GM21717 (cell line): ENCODE results near the gene ACSL1.

ENCODE experiments used
- ATAC-seq: cut with Tn5 transposase; IDR thresholded peaks from one replicate; pipeline ENCODE4 v1.9.1; 2021; ENCODE audit warnings: mild to moderate bottlenecking, moderate library complexity; ENCODE audit not compliant: unreplicated experiment

Gene ACSL1

DNA sequence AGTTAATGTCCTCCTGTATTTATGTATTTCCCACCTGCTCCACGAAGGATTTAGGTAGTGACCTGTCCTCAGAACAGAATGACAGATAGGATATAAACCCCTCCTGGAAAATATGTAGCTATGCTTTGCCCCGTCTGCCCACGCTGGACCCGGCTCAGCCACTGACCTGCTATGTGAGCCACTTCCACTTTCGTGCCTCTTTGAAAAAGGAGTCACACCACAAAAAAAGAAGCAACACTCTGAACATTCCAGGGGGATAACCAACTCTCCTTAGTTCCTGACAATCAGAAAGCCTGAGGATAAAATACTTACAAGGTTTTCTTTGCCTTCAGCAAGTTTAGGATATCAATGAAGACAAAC, 11.1 kb downstream of the ACSL1 start:
- ATAC-seq, result no peak

DNA sequence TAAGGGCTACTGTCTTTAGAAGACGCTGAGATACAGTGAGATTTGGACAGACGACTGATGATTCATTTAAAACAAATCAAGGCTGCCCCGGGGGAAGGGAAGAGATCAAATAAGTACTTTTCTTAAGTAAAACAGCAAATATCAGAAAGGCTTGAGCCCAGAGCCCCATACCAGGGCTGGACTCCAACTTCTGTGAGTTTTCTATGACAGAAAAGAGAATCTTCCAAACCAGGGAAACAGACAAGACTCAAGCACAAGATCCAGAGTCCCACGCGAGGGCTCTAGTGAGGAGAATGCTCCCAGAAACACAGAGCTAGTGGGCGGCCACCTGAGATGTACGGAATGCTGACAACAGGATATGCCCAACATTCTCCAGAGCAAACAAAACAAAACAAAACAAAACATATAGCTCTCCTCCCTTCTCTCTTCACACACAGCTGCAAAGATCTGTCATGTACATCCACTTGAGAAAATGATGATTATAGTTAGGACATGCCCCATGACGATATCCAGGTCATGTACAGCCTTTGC, 13.1 kb downstream of the ACSL1 start:
- ATAC-seq, result no peak

DNA sequence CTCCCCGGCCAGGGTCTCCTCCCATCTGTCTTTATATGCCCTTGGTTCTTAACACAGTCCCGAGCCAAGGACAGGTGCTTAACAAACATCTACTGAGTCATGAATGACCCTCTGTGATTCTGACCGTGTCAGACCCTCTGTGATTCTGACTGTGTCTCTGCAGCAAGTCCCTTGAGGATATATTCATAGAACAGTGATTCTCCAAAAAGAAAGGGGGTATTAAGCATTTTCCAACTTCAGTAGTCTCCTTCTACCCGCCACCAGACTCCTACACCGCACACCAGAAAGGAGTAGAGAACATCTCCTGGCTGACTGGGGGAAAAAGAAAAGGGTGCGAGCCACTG, 13.6 kb downstream of the ACSL1 start:
- ATAC-seq, result no peak

DNA sequence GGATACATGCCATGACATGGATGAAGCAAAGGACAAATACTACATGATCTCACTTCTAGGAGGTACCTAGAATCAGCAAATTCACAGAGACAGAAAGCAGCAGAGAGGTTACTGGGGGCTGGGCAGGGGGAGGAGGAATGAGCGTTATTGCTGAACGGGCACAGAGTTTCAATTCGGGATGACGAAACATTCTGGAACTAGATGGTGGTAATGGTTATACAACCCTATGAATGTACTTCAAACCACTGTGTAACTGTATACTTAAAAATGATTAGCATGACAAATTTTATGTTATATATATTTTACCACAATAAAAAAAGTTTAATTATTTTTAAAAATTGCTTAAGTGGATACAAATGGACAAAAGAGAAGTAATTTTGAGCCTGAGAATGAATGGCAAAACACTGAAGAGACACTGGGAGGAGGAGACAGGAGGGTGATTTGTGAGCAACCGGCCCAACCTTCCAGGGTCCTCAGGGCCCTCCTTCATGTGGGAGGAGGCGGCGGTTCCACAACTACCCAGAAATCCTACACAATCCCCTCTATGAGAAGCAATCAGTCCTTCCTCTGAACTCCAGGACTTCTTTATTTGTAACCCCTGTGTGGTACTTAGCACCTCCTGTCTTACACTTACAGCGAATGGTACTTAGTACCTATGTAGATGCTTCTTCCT, 14.1 kb downstream of the ACSL1 start:
- ATAC-seq, result no peak

DNA sequence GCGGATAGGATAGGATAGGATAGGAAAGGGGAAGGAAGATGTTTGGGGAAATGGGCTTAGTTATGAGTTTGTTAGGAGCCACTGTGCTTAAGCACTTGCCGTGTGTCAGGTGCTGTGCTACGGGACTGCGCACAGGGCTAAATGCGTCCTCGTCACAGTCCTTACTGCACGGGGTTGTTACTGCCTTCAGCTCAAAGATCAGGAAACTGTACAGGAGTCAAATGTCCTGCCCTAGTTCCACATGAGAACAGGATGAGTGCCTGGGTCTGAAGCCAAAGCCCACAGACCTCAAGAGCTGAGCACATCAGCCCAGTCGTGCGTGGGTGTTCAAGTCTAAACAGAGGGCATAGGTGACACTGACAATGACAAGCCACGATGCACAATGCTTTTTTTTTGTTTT, 15.0 kb downstream of the ACSL1 start:
- no peak for ATAC-seq

DNA sequence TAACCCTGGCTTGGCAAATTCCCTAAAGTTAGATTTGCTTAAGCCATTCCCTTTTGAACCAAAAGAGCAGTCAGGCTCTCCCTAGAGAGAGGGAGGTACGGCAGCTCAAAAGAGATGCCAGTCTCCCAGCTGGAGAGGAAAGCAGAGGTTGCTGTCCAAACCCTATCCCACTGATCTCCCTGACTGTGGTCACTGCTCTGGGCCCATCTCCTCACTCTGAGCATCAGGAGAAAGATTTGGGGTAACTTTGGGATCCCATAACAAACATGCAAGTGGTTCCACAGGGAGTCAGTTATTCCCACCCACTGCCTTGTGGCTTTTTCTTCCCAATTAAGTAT, 17.1 kb downstream of the ACSL1 start:
- ATAC-seq, result no peak

DNA sequence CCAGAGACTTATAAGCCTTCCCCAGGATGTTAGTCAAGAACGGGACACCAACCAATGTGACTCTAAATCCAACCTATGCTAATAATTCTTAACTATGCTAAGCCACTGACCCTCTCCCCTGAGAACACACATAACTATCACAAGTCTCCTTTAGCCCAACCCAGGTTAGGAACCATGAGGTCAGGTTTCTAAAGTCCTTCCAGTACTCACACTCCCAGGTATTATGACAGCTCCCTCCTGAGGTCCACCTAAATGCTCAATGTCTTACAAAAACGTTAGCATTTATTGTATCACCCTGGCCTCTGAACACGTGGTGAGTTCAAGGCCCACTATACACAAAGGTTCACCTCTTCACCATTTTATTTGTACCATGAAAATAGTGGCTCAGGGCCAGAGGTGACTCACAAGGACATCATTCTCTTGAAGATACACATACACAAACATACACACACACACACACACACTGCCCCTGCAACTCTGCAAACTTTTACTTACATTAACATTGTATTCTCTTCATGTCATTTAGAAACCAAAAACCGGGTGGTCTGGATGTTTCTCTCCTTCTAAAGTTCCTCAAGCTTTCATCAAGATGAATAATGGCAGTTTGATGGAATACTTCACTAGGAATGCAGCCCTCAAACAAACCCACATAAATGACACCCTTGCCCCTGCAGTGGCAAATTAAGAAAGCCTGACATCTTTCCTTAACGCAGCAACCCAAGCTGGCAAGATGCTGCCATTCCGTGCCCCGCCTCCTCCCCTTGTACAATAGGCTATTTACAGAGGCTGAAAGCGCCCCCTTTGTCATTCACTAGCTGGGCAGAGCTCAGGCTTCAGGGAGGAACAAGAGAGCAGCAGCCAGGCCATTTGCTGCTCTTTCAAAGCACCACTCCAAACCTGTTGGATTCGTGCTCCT, 17.7 kb downstream of the ACSL1 start:
- ATAC-seq, result no peak

DNA sequence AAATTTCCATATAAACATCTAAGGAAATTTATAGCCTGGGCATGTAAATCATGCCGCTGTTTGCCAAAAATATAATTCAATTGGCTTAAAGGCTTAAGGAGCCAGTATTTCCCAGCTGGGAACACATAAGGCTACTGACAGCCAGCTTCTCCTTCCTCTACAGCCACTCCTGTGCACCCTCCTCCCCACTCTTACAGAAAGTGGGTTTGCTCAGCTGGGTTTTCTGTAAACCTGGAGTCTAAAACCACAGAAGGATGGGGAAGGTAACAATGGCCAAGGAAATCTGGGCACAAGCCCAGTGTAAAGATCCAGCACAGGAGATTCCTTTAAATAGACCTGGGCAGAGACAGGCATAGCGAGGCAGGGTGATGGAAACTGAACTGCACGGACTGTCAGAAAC, 18.5 kb downstream of the ACSL1 start:
- ATAC-seq, result no peak

DNA sequence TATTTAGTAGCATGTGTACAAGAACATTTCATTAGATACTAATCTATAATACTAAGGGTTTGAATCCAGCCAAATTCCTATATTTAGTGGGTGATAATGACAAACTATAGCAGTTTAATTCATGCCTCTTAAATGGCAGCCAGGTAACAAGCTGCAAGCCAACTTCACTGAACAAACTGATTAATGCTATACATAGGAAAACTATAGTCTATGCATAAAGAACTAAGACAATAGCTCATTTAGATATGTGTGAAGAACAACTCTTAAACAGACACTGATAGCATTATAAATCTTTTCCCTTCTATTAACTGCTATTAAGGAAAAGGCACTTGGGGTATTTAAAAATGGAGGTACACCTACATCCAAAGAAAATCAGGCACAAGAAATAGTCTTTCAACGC, 19.1 kb downstream of the ACSL1 start:
- ATAC-seq, result no peak

DNA sequence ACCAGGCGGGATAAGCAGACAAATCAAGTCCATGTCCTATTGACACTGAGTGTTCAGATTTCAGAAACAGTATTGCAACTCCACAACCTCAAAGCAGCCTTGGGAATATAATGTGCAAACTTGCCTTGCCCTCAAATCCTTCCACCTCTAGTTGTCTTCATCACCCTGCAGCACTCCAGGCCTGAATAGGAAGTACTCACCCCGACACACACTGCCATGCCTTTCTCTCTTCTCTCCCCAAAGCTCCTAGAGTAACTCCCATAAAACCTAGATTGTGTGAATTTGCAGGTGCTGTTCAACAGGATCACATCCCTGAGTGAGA, 19.6 kb downstream of the ACSL1 start:
- ATAC-seq, result no peak

DNA sequence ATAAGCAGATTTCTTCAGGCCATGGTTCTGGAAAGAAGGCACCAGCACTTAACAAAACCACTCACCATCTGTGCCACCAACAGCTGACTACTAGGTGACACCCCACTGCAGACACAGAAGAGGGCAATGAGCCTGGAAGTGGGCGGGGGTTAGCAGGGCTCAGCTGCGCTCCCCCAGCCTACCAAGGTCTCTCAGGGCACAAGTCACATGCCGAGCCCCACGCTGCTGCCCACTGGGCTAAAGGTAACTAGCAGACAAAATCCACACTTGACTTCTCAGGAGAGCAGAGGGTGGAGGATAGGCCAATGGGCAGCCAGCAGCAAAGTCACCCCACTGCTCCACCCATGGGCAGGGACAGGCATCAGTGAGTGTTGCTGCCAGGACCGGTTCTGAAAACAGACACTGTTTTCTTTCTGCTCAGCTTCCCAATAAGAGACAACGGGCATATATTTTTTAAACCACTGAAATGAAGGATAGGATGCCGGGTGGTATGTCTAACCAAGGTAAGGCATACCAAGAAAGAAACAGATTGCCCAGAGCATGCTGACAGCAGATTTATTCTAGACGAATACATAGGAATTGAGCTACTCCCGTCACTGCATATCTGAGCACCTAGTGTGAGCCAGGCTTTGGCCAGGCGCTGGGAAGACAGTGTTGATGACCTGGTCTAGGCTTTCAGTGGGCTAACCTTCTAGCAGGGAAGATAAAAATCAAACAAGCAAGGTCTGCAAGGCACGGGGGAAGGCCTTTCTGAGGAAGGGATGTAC, 20.1 kb downstream of the ACSL1 start:
- ATAC-seq, result peak; percentile 73

DNA sequence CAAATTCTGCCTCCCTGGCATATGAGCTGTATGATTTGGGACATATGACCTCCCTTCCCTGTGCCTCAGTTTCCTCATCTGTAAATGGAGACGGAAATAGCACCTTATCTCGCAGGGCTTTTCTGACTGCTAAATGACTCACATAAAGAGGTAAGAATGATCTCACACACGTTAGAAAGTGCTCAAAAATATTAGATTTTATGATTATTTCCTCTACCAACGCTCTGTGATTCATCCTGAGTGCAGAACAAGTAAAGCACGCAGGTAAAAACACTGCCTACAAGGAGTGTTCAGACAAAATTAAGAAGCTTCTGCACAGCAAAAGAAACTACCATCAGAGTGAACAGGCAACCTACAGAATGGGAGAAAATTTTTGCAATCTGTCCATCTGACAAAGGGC, 21.1 kb downstream of the ACSL1 start:
- ATAC-seq, result no peak

DNA sequence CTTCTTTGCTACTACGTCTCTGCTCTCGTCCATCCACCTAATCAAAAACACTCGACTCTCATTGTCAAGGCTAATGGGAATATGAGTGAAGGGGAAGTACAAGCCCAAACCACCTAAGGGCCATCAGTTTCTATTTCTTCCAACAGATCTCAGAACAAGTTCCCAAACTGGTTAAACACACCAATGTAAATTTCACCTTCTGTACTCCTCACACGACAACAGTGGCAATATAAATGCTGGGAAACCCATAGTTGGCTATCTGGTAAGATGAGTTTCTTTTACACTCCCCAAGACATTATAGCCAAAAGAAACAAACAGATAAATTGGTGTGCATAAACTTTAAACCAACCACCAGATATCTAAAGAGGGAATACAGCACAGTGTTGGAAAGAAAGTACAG, 21.9 kb downstream of the ACSL1 start:
- ATAC-seq, result no peak

DNA sequence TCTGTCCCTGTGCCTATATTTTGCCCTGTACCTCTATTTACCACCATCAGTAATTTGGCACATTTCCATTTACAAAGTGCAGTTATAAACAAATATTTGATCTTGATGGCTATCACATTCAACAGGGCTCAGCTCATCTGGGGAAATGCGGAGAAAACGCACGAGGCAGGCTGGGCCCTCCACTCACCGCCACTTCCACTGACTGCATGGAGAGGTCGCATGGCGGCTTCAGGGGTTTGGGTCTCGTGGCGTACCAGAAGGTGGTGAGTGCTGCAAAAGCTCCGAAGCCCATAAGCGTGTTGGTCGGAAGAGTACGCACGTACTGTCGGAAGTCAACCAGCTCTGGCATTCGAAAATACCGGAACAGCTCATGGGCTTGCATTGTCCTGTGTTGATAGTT, 22.6 kb downstream of the ACSL1 start:
- no peak for ATAC-seq

DNA sequence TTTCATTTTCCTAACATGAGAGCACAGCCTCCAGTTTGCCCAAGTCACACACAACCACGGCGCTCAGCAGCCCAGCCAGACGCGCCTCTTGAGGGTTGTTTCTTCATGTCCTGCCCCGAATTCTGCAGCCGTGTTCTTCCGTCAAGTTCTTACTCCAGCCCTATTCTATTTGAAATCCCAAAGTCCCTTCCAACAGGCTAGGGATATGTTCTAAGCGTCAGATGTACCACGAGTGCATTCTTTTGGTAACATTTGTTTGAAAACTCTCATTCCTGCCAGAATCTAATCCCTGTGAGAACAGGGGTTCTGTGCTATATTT, 23.1 kb downstream of the ACSL1 start:
- ATAC-seq, result no peak

DNA sequence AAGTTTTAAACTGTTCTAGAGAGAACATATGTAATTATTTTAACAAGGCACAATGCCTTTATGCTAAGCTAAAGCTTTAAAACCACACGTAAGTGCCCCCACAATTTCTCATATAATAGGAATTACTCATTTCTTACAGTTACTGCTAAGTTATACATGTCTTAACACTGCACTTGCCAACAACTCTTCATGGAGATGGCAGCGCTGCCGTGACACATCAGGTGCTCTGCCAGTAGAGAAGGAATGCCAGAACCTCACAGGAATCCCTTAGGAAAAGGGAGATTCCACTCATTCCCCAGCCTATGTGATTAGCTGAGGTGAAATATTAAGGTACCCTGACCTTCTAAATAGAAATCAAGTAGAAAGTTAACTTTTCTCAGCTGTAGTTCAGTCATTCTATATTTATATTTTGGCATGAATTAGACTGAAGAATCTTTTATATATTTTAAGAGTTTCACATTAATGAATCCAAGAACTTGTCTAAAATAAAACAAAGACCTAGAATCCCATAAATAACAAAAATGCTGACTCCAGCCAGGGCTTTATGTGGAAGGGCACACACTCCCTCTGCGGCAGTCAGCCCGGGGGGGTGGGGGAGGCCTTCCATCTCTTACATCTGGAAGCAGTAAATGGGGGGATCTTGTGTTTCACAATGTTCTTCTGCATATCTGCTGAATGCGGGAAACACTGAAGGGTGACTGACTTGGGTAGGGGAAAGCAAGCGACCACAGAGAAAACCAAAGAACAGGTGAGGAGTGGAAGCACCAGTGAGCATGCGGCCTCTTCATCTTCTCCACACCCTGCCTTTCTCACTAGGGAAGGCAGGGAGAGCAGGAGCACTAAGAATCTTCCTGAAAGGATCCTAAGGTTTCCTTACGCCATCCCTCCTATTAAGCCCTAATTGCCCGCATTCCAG, 23.7 kb downstream of the ACSL1 start:
- ATAC-seq, result no peak

DNA sequence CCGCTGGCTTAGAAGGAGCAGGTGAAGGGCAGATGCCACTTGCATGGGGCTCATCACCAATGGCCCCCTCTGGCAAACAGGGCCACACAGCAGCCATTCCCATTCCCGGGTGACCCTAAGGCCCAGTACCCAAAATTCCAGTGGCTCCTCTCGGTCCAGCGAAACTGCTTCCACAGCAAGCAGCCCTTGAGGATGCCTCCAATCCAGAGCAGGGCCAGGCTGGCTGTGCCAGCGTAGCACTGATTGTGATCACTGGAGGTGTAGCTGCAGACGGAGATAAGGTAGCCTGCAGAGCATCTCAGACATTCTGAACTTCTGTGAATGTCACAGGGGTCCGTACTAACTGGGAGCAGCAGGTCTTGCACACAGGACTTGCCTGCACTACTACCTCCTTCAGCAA, 27.3 kb downstream of the ACSL1 start:
- no peak for ATAC-seq

DNA sequence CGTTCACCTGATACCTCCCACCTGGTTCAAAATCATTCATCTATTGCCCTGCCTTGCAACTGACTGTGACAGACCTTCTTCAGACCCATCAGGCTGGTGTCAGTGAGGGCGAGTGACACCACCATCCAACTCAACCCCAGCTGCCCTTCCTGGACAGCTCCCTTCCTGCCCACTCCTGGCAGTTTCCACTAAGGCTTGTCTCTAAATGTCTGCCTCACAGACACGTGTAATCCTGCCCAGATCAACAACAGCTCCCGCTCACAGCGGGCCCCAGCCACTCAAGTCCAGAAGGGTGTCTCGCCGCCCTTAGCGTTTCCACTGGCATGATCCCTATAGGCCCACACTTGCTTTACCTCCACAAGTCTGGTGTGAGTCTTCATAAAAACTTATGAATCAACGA, 28.9 kb downstream of the ACSL1 start:
- ATAC-seq, result no peak

DNA sequence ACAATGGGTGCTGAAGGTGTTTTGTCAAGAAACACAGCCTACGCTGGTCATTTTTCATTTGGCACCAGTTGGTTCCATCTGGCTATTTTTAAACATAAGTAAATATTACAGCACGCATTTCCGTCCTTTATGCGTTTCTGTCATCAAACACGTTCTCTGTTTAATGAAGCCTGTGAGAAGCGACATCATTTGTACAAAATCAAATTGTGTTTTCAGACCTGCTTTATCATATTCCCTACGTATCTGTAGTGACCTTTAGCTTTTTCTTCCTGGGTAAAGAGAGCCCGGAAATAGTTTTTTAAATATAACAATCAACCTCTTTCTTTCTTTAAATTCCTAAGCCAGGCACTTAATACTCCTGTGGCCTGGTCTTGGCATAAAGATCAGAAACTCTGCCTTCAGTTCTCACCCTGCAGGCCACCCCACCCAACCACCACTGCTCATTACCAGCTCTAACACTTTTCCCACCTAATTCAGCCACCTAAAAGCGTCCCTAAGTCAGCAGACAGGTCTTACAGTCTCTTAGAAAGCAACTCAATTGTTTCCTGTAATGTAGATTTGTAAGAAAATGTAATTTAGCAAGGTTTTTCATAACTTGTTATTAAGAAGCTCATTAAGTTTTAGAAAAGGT, 30.4 kb downstream of the ACSL1 start:
- no peak for ATAC-seq

DNA sequence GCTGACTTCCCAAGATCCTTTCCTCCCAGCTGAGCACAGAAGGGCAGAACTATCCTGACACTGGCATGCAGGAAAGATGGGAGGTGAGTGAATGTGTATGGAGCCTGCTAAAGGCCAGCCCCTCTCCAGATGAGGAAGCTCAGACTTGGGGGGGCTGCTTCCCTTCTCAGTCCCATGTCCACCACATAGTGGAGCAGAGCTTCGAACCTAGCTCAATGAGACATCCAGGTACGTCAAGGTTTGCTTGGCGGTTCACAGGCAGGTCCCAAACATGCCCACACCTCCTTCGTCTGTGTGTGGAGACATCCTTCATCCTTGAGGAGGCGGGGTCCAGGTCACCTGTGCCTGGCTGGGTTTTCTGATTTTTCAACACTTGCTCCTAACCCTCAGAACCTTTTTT, 31.3 kb downstream of the ACSL1 start:
- ATAC-seq, result no peak
